H1 (cell line): ENCODE measurements around the gene LSR. TPM values are rescaled to one million over a fixed set of nuclear protein-coding genes. Genes with fewer than 3 reads are reported as not detected.

Source experiments
- CTCF ChIA-PET: fragments of 300-600 bp; sonication (Branson Sonifier 250); formaldehyde crosslinking; loops from one replicate; lab custom pipeline; 2021; ENCODE audit not compliant: partially characterized antibody; lab: Charles Lee
- POLR2A ChIA-PET: fragments of 300-600 bp; sonication (Branson Sonifier 250); formaldehyde crosslinking; loops from one replicate; lab custom pipeline; 2021; ENCODE audit warnings: inconsistent platforms; ENCODE audit not compliant: partially characterized antibody; lab: Charles Lee
- DNase-seq, 2 experiments: peaks; one replicate each; pipeline versions ENCODE4 v3.0.0 to v3.0.0-alpha.2; 2010 to 2022; ENCODE audit warnings: low spot score in 2 of 2, low read depth in 1 of 2, mixed read lengths in 1 of 2
- FAIRE-seq: peaks from 2 replicates; lab custom pipeline; 2011; peaks lifted over from hg19 to GRCh38; lab: Jason Lieb, UNC
- H2AFZ ChIP-seq: 2 replicates; pipeline ENCODE4 v1.8.1; 2012; ENCODE audit warnings: low read length, inconsistent platforms
- H2AK5ac ChIP-seq: 2 replicates; pipeline ENCODE4 v1.6.1; 2013; ENCODE audit warnings: low read depth, low read length
- H2BK120ac ChIP-seq: replicated peaks from 2 replicates; pipeline ENCODE3; 2013; ENCODE audit warnings: low read depth, low read length, inconsistent platforms
- H2BK12ac ChIP-seq: 2 replicates; pipeline ENCODE4 v1.6.1; 2013; ENCODE audit warnings: low read depth, low read length
- H2BK15ac ChIP-seq: 2 replicates; pipeline ENCODE4 v1.6.1; 2013; ENCODE audit warnings: low read length
- H2BK20ac ChIP-seq: 2 replicates; pipeline ENCODE4 v1.6.1; 2013; ENCODE audit warnings: low read length
- H2BK5ac ChIP-seq: 2 replicates; pipeline ENCODE4 v1.6.1; 2013; ENCODE audit warnings: low read depth, low read length
- H3K14ac ChIP-seq: 2 replicates; pipeline ENCODE4 v1.6.1; 2013; ENCODE audit warnings: inconsistent platforms; ENCODE audit not compliant: insufficient read length
- H3K18ac ChIP-seq: 2 replicates; pipeline ENCODE4 v1.6.1; 2013; ENCODE audit warnings: low read length; ENCODE audit errors: extremely low read depth
- H3K23ac ChIP-seq: 2 replicates; pipeline ENCODE4 v1.6.1; 2013; ENCODE audit warnings: inconsistent platforms; ENCODE audit not compliant: insufficient read length
- H3K23me2 ChIP-seq: 2 replicates; pipeline ENCODE4 v1.6.1; 2013; ENCODE audit warnings: low read depth, low read length
- H3K27ac ChIP-seq: 2 replicates; pipeline ENCODE4 v1.6.1; 2011; ENCODE audit warnings: low read depth, low read length, inconsistent platforms
- H3K27me3 ChIP-seq, 4 experiments: replicated peaks in 1 of 4; 1 replicate in 1 of 4; 2 replicates in 3 of 4; pipeline versions ENCODE4 v1.6.1 to v1.8.1; 2011 to 2013; ENCODE audit warnings: low read length in 3 of 4, mild to moderate bottlenecking in 3 of 4, inconsistent platforms in 2 of 4, mixed read lengths in 2 of 4, moderate library complexity in 1 of 4; ENCODE audit not compliant: control insufficient read depth in 3 of 4, insufficient read depth in 3 of 4; ENCODE audit errors: extremely low read depth in 1 of 4
- H3K36me3 ChIP-seq, 4 experiments: 2 replicates each; pipeline versions ENCODE4 v1.6.1 to v1.8.1; 2011 to 2013; ENCODE audit warnings: mild to moderate bottlenecking in 4 of 4, low read length in 3 of 4, moderate library complexity in 2 of 4, control low read depth in 1 of 4, inconsistent platforms in 1 of 4; ENCODE audit not compliant: insufficient read depth in 4 of 4, control insufficient read depth in 2 of 4
- H3K4ac ChIP-seq: replicated peaks from 2 replicates; pipeline ENCODE3; 2013; ENCODE audit warnings: low read length, low read depth, mixed read lengths, inconsistent platforms; ENCODE audit not compliant: insufficient read length
- H3K4me1 ChIP-seq, 4 experiments: replicated peaks in 1 of 4; 1 replicate in 1 of 4; 2 replicates in 3 of 4; pipeline versions ENCODE4 v1.6.1 to v1.8.1; 2011 to 2013; ENCODE audit warnings: low read length in 3 of 4, inconsistent platforms in 2 of 4, mixed read lengths in 1 of 4; ENCODE audit not compliant: insufficient read depth in 4 of 4, control insufficient read depth in 3 of 4
- H3K4me2 ChIP-seq, 2 experiments: 2 replicates each; pipeline versions ENCODE4 v1.6.1 to v1.8.1; 2011 to 2013; ENCODE audit warnings: low read depth in 2 of 2, low read length in 2 of 2, control low read depth in 1 of 2, inconsistent platforms in 1 of 2, mild to moderate bottlenecking in 1 of 2; ENCODE audit not compliant: insufficient read depth in 1 of 2
- H3K4me3 ChIP-seq, 4 experiments: fragments of 200-600, 300-600 bp in 1 of 4; sonication (generic), shearing (Covaris generic), sonication (Bioruptor Twin) in 1 of 4; 2 replicates each; pipeline versions ENCODE4 v1.5.1 to v1.8.1; 2011 to 2016; ENCODE audit warnings: low read length in 4 of 4, low read depth in 3 of 4, control low read depth in 2 of 4, inconsistent platforms in 2 of 4, mild to moderate bottlenecking in 2 of 4, mixed read lengths in 1 of 4, moderate library complexity in 1 of 4; ENCODE audit not compliant: insufficient read depth in 2 of 4; ENCODE audit errors: extremely low read depth in 1 of 4
- H3K56ac ChIP-seq: replicated peaks from 2 replicates; pipeline ENCODE3; 2013; ENCODE audit warnings: low read depth, mild to moderate bottlenecking, mixed read lengths, low read length, inconsistent platforms; ENCODE audit not compliant: insufficient read length
- H3K79me1 ChIP-seq: 2 replicates; pipeline ENCODE4 v1.6.1; 2013; ENCODE audit warnings: low read depth, low read length, control low read depth
- H3K79me2 ChIP-seq, 2 experiments: 2 replicates each; pipeline versions ENCODE4 v1.6.1 to v1.8.1; 2012 to 2013; ENCODE audit warnings: low read length in 2 of 2, mild to moderate bottlenecking in 2 of 2, inconsistent platforms in 1 of 2; ENCODE audit not compliant: insufficient read depth in 2 of 2, control insufficient read depth in 1 of 2
- H3K9ac ChIP-seq, 4 experiments: replicated peaks in 1 of 4; 1 replicate in 1 of 4; 2 replicates in 3 of 4; pipeline versions ENCODE4 v1.6.1 to v1.8.1; 2011 to 2013; ENCODE audit warnings: low read depth in 3 of 4, low read length in 3 of 4, control low read depth in 2 of 4, mild to moderate bottlenecking in 2 of 4, moderate library complexity in 2 of 4, inconsistent platforms in 1 of 4; ENCODE audit errors: extremely low read depth in 1 of 4
- H3K9me3 ChIP-seq, 2 experiments: 2 replicates each; pipeline versions ENCODE4 v1.6.1 to v1.8.1; 2012 to 2013; ENCODE audit warnings: mild to moderate bottlenecking in 2 of 2, moderate library complexity in 2 of 2, control low read depth in 1 of 2, inconsistent platforms in 1 of 2, low read depth in 1 of 2, low read length in 1 of 2, mixed read lengths in 1 of 2; ENCODE audit not compliant: insufficient read depth in 2 of 2
- H4K20me1 ChIP-seq, 2 experiments: replicated peaks in 1 of 2; 2 replicates each; pipeline versions ENCODE3 to v1.8.1; 2011 to 2013; ENCODE audit warnings: inconsistent platforms in 2 of 2, low read length in 2 of 2, mild to moderate bottlenecking in 1 of 2; ENCODE audit not compliant: insufficient read depth in 2 of 2, control insufficient read depth in 1 of 2
- H4K5ac ChIP-seq: 2 replicates; pipeline ENCODE4 v1.6.1; 2013; ENCODE audit warnings: low read length, low read depth, mixed read lengths, inconsistent platforms; ENCODE audit not compliant: insufficient read length
- H4K8ac ChIP-seq: 2 replicates; pipeline ENCODE4 v1.8.0; 2013; ENCODE audit warnings: mild to moderate bottlenecking, moderate library complexity, low read length, inconsistent platforms; ENCODE audit not compliant: insufficient read depth; ENCODE audit errors: extremely low read depth
- H4K91ac ChIP-seq: replicated peaks from 2 replicates; pipeline ENCODE3; 2013; ENCODE audit warnings: low read length, mixed read lengths, inconsistent platforms; ENCODE audit not compliant: insufficient read length
- ASH2L ChIP-seq: fragments of 200-600, 300-600 bp; sonication (generic); IDR thresholded peaks from one replicate; pipeline ENCODE4 v1.7.1; 2017; ENCODE audit warnings: low read length
- BACH1 ChIP-seq: IDR thresholded peaks from 2 replicates; pipeline ENCODE4 v1.6.1; 2012; ENCODE audit warnings: low read length, improper control_type of control experiment
- RAD21 ChIP-seq, 2 experiments: IDR thresholded peaks in 1 of 2; conservative IDR thresholded peaks in 1 of 2; 2 replicates each; pipeline ENCODE4 v1.6.1; 2011; ENCODE audit warnings: low read depth in 2 of 2, low read length in 2 of 2, improper control_type of control experiment in 1 of 2, inconsistent platforms in 1 of 2, mild to moderate bottlenecking in 1 of 2, moderate library complexity in 1 of 2
- SUZ12 ChIP-seq: fragments of 200-600 bp; sonication (generic); IDR thresholded peaks from 2 replicates; pipeline ENCODE4 v1.6.1; 2012; ENCODE audit warnings: mild to moderate bottlenecking, inconsistent platforms, low read length, moderate library complexity, mixed read lengths
- WGBS, 2 experiments: shearing (Covaris generic) in 1 of 2; methylation state at CpG; one replicate each; pipeline versions ENCODE4 v1.1.6 to v1.1.7; 2013 to 2015; ENCODE audit warnings: low lambda C conversion rate in 2 of 2, mixed read lengths in 2 of 2, inconsistent platforms in 1 of 2, low coverage in 1 of 2, missing lambda C conversion rate in 1 of 2; ENCODE audit not compliant: insufficient replicate concordance in 2 of 2, insufficient coverage in 1 of 2, insufficient read length in 1 of 2; ENCODE audit errors: extremely low coverage in 1 of 2, missing lambda C conversion rate in 1 of 2; 5-methylcytosine and 5-hydroxymethylcytosine counted together
- polyA plus RNA-seq, 7 experiments: library from polyadenylated mRNA; depleted of rRNA in 3 of 7; stranded (reverse) in 5 of 7; unstranded in 2 of 7; fragments of >200 nt in 5 of 7; fragments of 200-250 nt in 2 of 7; gene quantifications; 1 replicate in 5 of 7; 2 replicates in 1 of 7; 4 replicates in 1 of 7; pipeline versions ENCODE4 v1.2.1 to v1.2.3, GENCODE V29; 2011 to 2013; ENCODE audit warnings: missing spikeins in 2 of 7, mixed read lengths in 2 of 7
- total RNA-seq: library from RNA; stranded (reverse); fragmentation: NEBNext Ultra II Directional; extraction: Animal tissue kit (Norgen Biotek cat#: 25700); gene quantifications from 2 replicates; pipeline ENCODE4 v1.2.1, GENCODE V29; 2021
- TF ChIP-seq, protein P1 (sequence below): IDR thresholded peaks from 2 replicates; pipeline ENCODE4 v1.6.1; 2011; ENCODE audit warnings: low read length, improper control_type of control experiment
- TF ChIP-seq, protein P2 (sequence below), 3 experiments: IDR thresholded peaks; 1 replicate in 2 of 3; 2 replicates in 1 of 3; pipeline versions ENCODE4 v1.5.1 to v1.6.1; 2011; ENCODE audit warnings: low read length in 3 of 3, mild to moderate bottlenecking in 3 of 3, inconsistent platforms in 2 of 3, low read depth in 1 of 3, moderate library complexity in 1 of 3; ENCODE audit not compliant: insufficient read depth in 1 of 3; ENCODE audit errors: control extremely low read depth in 1 of 3

The LSR gene
- total and polyA plus RNA-seq, 2 of the 8 experiments (the other 6 are each of a cell fraction or from before 2014, with no cell fraction given), result 159 to 186 TPM

DNA sequence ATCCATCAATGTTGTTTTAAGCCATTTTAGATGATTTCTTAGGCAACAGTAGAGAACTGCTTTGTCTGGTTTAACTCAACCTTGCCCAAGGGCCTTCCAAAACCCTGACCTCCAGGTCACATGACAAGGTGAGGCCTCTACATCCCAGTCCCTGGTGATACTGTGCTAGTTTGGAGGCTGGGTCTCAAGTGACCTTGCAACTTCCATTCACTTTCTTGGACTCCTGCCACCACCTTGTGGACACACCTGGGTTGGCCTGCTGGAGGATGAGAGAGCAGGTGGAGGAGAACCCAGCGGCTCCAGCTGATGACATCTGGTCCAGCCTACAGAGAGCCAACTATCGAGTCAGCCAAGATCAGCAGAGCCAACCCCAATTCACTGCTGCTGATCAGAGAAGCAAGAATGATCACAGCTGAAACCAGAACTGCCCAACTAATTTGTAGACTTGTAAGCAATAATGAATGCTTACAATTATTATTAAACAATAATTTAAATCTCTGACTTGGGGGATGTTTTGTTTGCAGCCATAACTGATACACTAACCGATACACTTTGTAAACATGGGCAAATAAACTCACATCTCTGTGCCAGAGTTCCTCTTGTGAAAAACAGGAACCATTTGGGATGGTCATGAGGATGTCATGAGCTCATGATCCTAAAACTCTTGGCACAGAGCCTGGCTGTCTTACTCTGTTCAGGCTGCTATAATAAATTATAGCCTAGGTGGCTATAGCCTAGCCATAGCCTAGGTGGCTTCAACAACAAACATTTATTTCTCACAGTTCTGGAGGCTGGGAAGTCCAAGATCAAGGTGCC lies 31.8 kb upstream of the LSR start:
- no peak overlapping the region for H4K5ac ChIP-seq
- CTCF ChIA-PET, result interaction anchor here (0.6 to 2.4 kb wide), 15 partner anchors 8 to 173 kb away, joined by 3 to 7 read pairs (median 3); partner anchors contain the start of genes FXYD5, FXYD7 and LGI4
- peak overlapping the region; percentile 87 for H4K91ac ChIP-seq
- no peak for TF ChIP-seq SUZ12
- TF ChIP-seq BACH1, result no peak
- no peak for TF ChIP-seq ASH2L
- TF ChIP-seq RAD21 (IDR thresholded peaks at IDR 0.05 in 1 of 2, conservative IDR thresholded peaks at IDR 0.05 in 1 of 2; ENCODE audit: low read depth in 2 of 2, low read length in 2 of 2), result peak; percentile 73 to 80
- TF ChIP-seq, protein P1, sequence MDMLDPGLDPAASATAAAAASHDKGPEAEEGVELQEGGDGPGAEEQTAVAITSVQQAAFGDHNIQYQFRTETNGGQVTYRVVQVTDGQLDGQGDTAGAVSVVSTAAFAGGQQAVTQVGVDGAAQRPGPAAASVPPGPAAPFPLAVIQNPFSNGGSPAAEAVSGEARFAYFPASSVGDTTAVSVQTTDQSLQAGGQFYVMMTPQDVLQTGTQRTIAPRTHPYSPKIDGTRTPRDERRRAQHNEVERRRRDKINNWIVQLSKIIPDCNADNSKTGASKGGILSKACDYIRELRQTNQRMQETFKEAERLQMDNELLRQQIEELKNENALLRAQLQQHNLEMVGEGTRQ, result 0 out of 2 replicates have a peak, but pooled peaks have one; percentile 22
- TF ChIP-seq, protein P2, sequence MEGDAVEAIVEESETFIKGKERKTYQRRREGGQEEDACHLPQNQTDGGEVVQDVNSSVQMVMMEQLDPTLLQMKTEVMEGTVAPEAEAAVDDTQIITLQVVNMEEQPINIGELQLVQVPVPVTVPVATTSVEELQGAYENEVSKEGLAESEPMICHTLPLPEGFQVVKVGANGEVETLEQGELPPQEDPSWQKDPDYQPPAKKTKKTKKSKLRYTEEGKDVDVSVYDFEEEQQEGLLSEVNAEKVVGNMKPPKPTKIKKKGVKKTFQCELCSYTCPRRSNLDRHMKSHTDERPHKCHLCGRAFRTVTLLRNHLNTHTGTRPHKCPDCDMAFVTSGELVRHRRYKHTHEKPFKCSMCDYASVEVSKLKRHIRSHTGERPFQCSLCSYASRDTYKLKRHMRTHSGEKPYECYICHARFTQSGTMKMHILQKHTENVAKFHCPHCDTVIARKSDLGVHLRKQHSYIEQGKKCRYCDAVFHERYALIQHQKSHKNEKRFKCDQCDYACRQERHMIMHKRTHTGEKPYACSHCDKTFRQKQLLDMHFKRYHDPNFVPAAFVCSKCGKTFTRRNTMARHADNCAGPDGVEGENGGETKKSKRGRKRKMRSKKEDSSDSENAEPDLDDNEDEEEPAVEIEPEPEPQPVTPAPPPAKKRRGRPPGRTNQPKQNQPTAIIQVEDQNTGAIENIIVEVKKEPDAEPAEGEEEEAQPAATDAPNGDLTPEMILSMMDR (IDR thresholded peaks at IDR 0.05; ENCODE audit: control extremely low read depth in 1 of 3, insufficient read depth in 1 of 3, low read depth in 1 of 3, low read length in 3 of 3), result peak; percentile 49 to 60 (median 56)
- H3K4me1 ChIP-seq, result no peaks in the 10 kb centered on the region
- POLR2A ChIA-PET, result interaction anchor here (0.6 to 1.4 kb wide), 6 partner anchors 11 to 159 kb away, joined by 3 read pairs; partner anchors contain the start of gene FAM187B
- no peaks in the 10 kb centered on the region for H4K20me1 ChIP-seq
- H3K9me3 ChIP-seq, result peaks cover 4 to 7% of the 10 kb centered on the region in 2 experiments
- H3K9ac ChIP-seq, result no peak overlapping the region
- no peaks in the 10 kb centered on the region for H3K79me1 ChIP-seq
- H3K4me3 ChIP-seq, result no peak overlapping the region
- no peaks in the 10 kb centered on the region for H3K27me3 ChIP-seq
- no peak overlapping the region for H3K4ac ChIP-seq
- H2BK12ac ChIP-seq, result no peak overlapping the region
- H2BK20ac ChIP-seq, result 0 out of 2 replicates have a peak overlapping the region, but pooled peaks have one; percentile 6
- no peak overlapping the region for H3K4me2 ChIP-seq
- no peak for DNase-seq
- peak overlapping the region; percentile 8; the same call in 1 of the 2 replicates for H2BK5ac ChIP-seq
- no peak for FAIRE-seq
- no peaks in the 10 kb centered on the region for H3K23me2 ChIP-seq
- H2AFZ ChIP-seq, result no peak overlapping the region
- WGBS, 2 experiments, result 76% methylated on average over 3 of the region's 3 CpGs; no CpG with 5 or more reads in 1 of the 2 experiments
- no peaks in the 10 kb centered on the region for H3K36me3 ChIP-seq
- H2BK120ac ChIP-seq, result no peak overlapping the region
- no peak overlapping the region for H3K14ac ChIP-seq
- no peak overlapping the region for H2AK5ac ChIP-seq
- 0 out of 2 replicates have a peak overlapping the region, but pooled peaks have one; percentile 88 for H2BK15ac ChIP-seq
- H3K56ac ChIP-seq, result no peak overlapping the region
- H4K8ac ChIP-seq, result no peak overlapping the region; the same call in 1 of the 2 replicates
- no peak overlapping the region for H3K23ac ChIP-seq
- H3K79me2 ChIP-seq, result no peaks in the 10 kb centered on the region
- no peak overlapping the region for H3K18ac ChIP-seq
- no peak overlapping the region for H3K27ac ChIP-seq
